CD4-positive, alpha-beta T cell treated with Interleukin-12 subunit alpha and Interleukin-12 subunit beta, for 1 hour (primary cell): ENCODE data around the gene HIGD1A.

Experiments used
- DNase-seq: peaks from one replicate; pipeline ENCODE4 v3.0.0-alpha.2; 2020

The HIGD1A gene

DNA sequence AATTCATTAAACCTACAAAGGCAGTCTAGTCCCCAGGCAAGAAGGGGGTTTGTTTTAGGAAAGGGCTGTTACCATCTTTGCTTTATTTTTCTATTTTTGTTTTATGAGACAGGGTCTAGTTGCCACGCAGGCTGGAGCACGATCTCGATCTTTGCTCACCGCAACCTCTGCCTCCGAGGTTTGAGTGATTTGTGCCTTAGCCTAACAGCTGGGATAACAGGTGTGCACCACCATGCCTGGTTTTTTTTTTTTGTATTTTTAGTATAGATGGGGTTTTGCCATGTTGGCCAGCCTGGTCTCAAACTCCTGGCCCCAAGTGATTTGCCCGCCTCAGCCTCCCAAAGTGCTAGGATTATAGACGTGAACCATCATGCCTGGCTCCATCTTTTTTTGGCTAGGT lies 4.9 kb downstream of the HIGD1A start:
- no peak for DNase-seq

DNA sequence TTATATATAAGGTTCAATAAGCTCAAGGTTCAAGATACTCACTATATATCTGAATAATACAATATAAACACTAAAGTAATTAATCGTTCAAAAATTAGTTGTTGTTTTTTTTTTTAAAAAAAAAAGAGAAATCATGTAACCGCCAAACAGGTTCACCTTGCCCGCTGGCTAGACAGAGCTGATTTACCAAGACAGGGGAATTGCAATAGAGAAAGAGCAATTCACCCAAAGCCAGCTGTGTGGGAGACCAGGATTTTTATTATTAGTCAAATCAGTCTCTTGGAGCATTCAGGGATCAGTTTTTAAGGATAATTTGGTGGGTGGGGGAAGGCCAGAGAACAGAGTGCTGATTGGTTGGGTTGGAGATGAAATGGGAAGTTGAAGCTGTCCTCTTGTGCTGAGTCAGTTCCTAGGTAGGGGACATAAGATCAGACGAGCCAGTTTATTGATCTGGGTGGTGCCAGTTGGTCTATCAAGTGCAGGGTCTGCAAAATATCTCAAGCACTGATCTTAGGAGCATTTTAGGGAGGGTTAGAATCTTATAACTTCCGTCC lies 7.9 kb downstream of the HIGD1A start:
- DNase-seq = no peak

DNA sequence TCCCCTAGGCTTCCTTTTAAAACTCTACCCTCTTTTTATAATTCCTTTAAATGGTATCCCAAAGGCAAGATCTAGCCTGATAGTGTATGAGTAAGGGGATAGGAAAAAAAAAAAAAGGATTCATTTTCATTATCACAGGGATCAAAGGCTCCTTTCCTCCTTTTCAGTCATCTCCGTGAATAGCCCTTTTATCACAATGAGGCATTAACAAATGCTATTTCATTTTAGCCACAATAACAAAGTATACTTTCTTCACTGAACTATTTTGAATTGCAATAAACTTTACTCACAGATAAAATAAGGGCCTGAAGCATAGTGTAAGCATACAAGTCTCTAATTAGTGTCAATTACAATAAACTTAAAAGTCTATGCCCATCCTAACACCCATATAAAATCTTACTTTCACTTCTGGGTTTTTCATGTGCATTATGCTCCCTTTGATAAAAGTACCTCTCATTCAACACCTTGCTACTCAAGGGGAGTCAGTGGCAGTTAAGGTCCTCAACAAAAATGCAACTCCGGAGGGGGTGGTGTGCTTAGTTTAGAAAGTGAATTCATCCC lies 8.6 kb downstream of the HIGD1A start:
- no peak for DNase-seq

DNA sequence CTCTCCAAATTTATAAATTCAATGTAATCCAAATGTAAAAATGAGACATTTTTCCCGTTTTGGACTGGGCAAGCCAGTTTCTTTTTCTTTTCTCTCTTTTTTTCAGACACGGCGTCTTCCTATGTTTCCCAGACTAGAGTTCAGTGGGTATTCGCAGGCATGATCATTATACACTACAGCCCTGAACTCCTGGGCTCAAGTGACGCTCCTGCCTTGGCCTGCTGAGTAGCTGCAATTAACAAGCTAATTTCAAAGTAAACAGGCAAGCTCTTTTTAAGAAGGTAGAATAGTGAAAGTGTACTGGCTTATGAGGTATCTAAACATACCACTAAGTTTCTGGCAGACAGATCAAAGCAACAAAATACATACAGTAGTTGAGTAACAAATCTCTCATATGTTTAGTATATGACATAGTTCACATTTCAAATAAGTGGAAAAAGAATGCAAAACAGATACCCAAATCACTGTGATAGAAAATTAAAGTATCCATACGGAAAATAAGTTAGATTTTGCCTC lies 13.5 kb downstream of the HIGD1A start:
- DNase-seq = no peak

DNA sequence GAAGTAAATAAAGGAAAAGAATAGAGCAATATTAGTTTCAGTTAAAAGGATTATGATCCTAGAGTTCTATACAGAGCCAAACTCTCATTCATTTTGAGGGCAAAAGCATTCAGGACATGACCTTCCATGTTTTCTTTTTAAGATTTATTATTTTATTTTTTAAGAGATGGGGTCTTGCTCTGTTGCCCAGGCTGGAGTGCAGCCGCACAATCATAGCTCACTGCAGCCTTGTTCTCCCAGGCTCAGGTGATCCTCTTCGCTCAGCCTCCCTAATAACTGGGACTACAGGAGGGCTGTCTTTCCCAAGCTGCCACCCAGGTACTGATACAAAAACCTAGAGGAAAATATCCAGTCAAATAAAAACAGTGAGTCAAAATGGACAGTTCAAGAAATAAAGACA lies 17.7 kb downstream of the HIGD1A start:
- no peak for DNase-seq

DNA sequence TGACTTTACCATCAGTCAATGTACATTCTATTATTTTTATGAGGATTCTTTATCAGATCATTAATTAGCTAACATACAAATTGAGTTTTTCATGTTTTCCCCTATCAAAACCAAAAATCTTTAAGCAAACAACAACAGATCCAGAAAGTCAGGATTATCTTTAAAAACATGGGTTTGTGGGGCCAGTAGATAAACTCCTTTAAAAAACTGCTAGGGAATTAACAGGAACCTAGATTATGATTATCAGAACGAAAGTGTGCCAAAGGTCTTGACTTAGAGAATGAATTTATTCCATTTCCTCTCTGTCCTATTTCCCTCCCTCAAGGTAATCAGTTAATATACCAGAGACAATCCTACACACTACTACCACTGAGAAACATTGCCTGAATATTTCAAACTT lies 18.1 kb downstream of the HIGD1A start:
- DNase-seq = no peak

DNA sequence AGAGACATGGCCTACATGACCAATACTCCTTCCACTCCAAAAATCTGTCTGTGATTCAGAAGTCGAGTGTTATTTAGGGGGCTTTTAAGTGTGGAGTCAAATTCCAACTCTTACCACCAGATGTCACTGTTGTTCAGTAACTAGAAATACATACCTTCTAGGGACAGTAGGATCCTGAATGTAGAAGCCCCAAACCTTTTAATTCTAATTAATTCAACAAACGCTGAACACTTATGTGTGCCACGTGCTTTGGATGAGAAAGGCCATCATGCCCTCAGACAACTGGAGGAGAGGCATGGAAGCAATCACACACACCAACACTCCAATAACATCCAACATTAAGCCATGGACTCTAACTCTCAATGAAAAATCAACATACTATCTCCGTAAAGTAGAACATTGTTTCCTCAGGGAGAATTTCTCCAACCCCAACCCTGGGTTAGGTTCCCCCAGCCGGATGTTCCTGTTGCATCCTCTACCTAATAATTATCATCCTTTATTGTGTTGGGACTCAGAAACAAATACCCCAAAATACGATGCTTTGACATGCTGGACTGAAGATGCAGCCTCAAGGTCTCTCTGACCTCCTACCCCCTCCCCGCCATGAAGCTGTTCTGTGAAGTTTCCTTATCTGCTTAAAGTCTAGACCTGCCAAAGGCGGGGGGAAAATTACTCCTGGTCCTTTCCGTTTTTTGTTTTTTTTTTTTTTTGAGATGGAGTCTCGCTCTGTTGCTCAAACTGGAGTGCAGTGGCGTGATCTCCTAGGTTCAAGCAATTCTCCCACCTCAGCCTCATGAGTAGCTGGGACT lies 23.2 kb downstream of the HIGD1A start:
- peak; percentile 77 for DNase-seq

DNA sequence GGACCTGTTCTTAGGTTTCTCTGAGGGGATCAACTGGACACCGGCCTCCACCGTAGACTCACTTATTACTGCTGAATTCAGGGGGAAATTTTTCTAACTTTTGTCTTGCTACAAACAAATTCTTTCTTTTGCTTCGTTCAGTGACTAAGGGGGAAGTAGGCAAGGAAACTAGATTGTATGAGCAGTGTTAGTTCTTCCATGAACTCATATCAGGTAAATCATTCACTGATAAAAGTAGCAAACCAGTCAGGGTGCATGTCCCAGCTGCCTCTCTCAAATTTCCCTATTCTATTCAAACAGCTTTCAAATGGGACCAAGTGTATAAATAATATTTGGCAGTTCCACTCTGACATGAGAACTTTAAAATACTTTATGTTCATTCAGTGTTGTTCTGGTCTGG lies 23.9 kb downstream of the HIGD1A start:
- no peak for DNase-seq

DNA sequence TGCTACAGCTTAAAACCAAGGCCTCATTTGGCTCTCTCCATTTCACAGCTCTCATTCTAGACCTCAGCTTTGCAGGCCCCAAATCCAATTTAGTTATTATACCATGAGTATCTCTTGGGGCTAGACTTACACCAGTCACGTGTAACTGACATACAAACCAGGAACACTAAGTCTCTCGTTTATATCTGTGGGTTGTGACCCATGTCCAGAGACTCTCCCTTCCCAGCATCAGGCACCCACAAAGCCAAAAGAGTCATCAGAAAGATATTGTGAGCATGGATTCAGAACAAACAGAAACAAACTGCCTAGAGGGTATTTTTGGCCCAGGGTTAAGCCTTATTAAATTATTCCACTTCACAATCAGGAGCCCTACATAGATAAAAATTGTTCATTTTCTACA lies 25.6 kb downstream of the HIGD1A start:
- no peak for DNase-seq

DNA sequence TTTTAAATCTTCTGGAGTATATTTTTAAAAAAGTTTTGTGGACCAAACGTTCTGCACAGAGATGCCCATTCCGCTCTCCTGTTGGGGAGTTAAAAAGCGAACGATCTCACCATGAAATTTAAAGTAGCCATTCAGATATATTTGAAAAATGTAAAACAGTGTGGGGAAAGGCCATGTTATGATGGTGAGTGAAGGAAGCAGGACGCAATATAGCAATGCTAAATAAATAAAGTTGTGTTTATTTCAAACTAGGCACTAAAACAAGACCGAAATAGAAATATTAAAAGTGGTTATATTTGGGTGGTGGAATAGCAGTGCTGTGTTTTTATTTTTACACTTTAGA lies 30.9 kb downstream of the HIGD1A start:
- DNase-seq = no peak

DNA sequence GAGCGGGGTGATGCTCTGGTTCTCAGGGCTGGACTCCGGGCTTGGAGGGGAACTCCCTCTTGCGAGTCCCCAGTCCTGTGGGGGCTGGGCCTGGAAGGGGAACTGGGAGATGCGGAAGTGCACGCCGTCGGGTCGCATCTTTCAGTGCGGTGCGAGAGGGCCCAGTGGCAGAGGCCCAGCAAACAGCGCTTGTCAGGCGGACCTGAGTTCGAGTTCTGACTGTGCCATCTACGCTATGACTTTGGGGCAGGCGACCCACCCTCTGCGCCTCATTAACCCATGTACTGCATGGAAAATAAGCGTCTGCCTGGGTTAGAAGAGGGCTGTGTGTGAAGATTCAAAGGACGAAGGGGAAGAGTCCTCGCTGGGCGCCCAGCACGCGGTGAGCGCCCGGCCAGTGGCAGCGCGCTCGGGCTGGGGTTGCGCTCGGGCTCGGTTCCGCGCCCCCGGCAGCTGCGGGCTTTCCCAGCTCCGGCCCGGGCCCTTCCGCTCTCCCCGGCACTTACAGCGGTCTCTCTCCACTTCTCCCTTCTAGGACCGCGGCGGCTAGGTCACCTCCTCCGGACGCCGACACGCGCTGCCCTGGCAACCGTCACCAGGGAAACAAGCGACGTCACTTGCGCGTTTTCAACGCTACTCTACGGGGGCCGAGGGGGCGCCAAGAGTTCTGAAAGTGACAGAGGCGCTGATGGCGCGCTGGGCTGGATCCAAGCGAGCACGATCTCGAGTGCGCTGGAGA lies 31.5 kb downstream of the HIGD1A start, which contains the start of gene CCDC13:
Gene CCDC13 (minus strand): TSS at position 584 of the 739 bp plus-strand sequence. CDS start 14,908 bp downstream, outside the sequence.
- DNase-seq = peak; percentile 90

DNA sequence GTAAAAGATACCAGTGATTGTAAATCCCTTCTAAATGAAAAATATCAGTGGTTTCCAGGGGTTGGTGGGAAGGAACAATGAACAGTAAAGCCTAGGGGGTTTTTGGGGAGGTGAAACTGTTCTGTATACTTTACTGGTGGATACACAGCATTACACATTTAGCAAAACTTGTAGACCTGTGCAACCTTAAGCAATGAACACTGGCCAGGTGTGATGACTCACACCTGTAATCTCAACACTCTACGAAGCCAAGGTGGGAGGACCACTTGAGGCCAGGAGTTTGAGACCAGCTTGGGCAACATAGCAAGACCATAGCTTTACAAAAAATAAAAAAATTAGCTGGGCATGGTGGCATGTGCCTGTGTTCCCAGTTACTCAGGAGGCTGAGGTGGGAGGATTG lies 33.0 kb downstream of the HIGD1A start:
- DNase-seq = no peak

DNA sequence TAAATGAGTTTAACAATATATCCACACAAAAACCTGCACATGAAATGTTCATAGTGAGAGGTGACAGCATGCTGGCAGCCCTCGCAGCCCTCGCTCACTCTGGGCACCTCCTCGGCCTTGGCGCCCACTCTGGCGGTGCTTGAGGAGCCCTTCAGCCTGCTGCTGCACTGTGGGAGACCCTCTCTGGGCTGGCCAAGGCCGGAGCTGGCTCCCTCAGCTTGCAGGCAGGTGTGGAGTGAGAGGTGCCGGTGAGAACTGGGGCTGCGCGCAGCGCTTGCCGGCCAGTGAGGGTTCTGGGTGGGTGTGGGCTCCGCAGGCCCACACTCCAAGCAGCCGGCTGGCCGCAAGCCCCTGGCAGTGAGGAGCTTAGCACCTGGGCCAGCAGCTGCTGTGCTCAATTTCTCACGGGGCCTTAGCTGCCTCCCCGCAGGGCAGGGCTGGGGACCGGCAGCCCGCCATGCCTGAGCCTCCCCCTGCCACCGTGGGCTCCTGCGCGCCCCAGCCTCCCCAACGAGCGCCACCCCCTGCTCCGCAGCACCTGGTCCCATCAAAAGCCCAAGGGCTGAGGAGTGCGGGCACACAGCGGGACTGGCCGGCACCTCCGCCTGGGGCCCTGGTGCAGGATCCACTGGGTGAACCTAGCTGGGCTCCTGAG lies 34.7 kb downstream of the HIGD1A start:
- DNase-seq = no peak

DNA sequence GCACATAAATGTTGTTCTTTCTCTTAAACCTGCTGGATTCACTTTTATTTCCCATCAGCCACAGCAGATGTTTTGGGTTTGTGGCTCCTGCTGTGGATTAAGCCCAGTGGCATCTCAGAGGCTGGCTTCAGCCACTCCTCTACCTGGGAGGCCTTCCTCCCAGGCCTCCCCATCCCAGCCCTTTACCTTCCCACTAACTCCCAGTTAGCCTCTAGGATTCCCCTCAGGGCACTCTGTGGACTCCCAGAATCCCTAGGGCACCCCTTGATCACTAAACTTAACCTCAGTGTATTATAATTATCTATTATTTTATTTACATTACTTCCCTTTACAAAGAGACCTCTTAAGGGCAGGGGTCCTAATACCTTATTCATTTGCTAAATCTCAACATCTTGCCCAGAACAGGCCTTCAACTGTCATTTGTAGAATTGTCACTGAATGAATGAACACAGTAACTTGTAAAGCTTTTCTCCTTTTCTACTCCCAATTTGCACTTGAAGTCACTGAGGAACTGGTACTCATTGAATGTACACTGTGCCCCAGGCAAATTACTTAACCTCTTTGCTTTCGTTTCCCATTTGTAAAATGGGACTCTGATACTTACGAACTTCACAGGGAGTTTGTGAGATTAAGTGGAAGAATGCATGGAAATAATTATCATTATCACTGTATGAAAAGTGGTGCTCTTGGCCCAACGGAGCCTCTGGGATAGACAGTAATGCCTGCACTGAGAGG lies 39.6 kb downstream of the HIGD1A start:
- no peak for DNase-seq

DNA sequence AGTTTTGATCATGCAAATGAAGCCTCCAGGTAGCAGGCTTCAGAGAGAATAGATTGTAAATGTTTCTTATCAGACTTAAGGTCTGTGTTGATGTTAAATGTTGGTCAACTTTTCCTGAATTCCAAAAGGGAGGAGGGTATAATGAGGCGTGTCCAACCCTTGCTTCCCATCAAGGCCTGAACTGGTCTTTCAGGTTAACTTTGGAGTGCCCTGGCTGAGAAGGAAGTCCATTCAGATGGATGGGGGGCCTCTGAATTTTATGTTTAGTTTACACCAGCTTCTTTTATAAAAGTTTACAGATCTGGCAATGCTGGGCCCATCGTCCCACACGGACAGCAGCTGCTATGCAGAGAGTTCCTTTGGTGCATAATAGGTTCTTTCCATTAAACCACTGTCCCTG lies 40.2 kb downstream of the HIGD1A start:
- DNase-seq = no peak

DNA sequence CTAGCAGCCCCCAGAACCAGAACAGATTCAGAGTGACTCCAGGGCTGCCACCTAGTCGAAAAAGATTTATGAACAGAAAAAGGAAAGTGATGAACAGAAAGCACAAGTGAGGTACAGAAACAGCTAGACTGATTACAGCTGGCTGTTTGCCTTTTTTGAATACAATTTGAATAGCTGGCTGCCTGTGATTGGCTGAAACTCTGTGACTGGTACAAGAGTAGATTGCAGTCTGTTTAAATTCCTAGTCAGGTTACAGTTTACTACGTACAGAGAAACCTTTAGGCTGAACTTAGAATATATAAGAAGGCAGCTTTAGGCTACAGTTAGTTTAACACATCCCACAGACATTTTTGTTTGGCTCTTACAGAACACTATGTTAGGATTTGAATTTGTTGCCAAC lies 41.3 kb downstream of the HIGD1A start:
- DNase-seq = no peak

DNA sequence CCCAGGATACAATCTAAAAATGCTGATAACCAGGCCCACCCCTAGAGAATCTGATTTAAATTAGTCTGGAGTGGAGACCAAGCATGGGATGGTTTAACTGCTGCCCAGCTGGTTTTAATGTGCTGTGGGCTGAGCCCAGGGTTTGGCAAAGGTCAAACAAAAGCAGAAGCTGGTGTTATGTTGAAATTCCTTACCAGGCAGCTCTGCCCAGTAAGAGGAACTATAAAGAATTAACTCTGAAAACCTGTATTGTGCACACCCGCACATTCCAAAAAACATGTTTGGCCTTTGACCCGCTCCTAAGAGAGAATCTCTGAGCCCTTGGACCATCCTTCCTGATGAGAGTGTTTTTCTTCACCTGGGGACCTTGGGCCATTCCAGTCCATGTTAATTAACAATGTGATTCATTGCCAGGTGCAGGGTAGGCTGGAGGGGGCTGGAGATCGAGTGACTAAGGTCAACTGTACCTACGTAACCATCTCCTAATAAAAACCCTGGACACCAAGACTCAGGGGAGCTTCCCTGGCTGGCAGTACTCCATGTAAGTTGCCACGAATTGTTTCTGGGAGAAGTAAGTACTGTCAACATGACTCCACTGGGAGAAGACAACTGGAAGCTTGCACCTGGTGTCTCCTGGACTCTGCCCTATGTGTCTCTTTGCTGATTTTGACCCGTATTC lies 42.1 kb downstream of the HIGD1A start:
- DNase-seq = no peak

DNA sequence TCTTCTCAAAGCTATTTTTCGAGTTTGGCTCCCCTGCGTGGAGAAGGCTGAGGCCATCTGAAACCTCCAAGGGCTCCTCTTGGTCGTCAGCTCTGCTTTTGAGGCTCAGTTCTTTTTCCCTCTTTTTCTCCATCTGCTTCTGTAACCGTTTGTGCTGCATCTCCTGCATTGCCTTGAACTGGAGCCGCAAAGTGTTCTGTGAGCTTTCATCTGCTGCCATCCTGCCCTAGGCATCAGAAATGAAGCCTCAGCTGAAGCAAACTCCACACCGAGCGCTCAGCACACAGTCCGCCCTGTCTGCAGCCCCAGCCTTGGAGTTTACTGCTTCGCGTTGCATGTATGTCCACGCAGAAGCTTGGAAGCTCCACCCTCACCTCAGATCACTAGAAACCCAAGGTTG lies 46.2 kb downstream of the HIGD1A start:
- no peak for DNase-seq

DNA sequence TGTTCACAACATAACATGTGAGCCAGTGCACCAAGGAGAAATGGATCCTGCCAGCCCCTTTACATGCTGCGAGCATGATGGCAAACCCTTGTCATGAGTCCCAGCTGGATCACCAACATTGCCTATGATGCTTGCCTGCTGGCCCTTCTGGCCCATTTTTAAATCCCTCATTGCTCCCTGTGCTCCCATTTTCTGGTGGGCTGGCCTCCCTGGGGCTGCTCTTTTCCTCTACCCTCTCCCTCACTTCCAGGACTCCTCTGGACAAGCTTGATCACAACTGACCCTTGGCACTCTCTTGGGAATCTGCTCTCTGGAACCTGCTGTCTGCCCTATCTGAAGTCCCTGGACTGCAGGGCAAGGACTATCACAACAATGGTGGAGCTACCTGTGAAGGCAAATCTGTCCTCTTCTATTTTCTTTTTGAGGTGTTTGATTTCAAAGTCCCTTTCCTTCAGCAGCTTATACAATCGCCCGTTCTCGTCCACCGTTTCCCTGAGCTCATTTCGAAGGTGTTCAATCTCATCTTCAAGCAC lies 47.5 kb downstream of the HIGD1A start:
- DNase-seq = no peak

DNA sequence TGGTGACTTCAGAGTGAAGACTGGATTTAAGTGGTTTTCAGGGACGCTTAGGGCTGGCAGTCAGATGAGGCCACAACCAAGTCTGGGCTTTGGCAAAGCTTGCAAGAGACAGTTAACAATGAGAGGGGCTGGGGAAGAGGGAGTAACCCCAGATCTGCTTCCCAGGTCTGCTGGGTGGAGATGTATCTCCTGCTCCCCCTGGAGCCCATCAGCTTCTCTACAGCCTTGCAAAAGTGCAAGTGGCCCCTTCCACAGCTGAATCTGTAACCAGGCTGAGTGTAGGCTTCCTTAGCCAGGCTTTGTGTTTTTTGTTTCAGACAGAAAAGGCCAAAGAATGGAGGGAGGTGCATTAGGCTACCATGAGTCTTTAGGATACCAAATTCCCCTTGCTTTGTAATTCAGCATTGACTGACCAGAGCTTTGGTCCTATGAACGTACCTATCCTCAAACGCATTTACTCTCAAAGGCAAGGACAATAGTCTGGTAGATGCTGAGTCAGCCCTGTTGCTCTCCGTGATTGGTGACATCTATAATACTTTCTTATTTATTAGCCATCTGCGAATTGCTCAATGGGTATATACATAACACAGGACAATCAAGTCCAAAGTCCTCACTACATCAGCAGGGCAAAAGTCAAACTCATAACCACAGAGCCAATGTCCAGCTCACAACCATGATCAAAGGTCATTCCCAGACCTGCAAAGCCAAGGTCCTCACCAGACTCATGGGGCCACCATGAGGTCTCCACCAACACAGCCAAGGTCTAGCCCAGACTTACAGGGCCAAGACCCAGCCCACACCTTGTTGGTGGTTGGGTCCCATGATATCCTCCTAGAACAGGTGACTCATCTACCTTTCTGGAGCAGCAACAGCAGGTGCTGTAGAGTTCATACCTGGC lies 48.4 kb downstream of the HIGD1A start:
- DNase-seq = peak; percentile 24
